GM20431 (cell line): ENCODE measurements around the gene CYB5R3.

ENCODE experiments used
- in situ Hi-C: fragments of 300-500 bp; cut with MseI, MboI; formaldehyde crosslinking; loops from one replicate; pipeline ENCODE4 v1.15.0; 2020; ENCODE audit warnings: low sequenced_read_pairs; ENCODE audit not compliant: unreplicated experiment

CYB5R3 gene

GRCh38 chr22:42649246-42650099, at the start of gene CYB5R3:
TSS of gene CYB5R3 (minus strand) at chr22:42649392. CDS start at chr22:42649315, 77 bp downstream.
- in situ Hi-C loops, result no loop called here

DNA sequence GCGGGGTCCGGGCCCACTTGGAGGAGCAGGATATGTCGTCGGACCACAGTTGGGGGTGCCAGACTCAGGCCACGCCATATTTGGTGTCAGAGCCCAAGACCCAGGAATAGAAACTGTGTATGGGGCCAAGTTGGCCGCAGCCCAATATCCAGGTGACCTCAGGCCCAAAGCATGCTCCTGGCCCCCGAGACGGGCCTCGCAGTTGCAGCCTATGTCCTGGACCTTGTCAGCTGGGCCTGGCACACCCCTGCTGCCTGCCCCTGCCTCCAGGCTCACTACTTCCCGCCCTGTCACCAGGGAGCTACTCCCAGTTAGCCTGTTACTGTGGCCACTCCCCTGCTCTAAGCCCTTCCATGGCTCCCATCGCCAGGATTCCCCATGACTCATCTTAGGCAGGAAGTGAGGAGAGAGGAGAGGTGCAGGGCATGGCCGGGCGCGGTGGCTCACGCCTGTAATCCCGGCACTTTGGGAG, 48.4 kb upstream of the CYB5R3 start:
- in situ Hi-C loops, result no loop called here

GRCh38 chr22:42696331-42696967, 47.3 kb upstream of the CYB5R3 start:
- in situ Hi-C loops, result no loop called here

GRCh38 chr22:42695294-42695693, 46.1 kb upstream of the CYB5R3 start:
- in situ Hi-C loops, result no loop called here

DNA sequence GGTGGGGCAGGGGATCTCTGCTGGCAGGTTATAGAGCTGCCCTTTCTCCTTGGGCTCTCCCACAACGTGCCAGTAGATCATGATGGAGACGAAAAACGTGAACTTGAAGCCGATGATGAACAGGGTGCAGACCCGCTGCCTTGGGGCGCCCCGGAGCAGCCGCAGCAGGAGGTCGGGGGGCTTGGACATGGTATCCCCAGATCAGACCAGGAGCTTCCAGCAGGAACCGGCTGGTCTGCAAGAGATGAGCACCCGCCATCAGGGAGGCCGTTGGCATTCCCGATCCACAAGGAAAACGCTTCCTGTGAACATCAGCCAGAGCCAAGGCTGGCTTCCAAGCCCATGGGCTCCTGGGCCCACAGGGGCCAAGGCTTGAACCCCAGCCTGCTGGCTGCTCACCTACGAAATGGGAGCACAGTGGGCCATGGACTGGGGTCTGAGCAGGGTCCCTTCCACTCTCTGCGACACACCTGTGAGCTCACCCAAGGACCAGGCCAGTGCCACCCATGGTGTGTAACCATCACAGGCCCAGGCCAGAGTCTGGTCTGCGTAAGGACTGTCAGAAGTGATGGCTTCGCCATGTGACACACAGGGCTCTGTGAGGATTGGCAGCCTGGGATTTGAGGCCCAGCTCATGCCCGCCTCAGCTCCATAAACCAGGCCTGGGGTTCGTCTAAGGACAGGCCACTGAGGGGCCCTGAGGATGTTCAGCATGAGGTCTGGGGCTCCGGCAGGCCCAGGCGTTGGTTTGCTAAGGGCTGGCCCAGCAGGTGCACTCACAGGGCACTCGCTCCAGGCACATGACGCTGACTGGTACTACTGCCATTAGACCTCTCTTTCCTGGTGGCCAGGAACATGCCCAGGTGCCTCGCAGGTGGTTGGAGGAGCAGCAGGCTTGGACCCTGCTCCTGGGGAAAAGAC, 44.8 kb upstream of the CYB5R3 start:
- in situ Hi-C loops, result no loop called here

DNA sequence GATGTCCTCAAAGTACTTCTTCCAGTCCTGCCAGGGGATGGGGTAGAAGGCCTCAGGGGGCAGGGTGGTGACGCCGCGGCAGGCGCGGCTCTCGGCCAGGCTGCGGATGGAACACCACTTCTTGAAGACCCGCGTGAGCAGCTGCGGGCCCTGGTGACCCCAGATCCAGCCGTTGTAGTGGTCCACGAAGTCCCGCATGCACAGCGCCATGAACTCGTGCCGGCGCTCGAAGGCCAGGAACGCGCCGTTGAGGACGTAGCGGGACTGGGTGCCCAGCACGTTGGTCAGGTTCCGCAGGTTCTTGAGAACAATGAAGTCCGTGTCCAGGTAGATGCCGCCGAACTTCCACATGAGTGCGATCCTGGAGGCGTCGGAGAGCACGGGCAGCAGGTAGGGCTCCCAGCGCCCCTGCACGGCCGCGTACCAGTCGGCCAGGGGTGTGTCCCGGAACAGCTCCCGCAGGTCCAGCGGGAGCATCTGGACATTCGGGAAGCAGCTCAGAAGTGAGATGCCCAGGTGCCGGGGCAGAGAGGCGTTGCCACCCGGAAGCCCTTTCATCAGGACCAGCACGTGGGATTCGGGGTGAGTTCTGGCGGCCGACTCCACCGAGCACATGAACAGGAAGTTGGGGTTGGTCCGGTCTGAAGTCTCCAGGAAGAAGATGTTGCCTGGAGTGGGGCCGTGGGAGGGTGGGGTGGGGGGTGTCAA, 44.0 kb upstream of the CYB5R3 start:
- in situ Hi-C loops, result no loop called here

DNA sequence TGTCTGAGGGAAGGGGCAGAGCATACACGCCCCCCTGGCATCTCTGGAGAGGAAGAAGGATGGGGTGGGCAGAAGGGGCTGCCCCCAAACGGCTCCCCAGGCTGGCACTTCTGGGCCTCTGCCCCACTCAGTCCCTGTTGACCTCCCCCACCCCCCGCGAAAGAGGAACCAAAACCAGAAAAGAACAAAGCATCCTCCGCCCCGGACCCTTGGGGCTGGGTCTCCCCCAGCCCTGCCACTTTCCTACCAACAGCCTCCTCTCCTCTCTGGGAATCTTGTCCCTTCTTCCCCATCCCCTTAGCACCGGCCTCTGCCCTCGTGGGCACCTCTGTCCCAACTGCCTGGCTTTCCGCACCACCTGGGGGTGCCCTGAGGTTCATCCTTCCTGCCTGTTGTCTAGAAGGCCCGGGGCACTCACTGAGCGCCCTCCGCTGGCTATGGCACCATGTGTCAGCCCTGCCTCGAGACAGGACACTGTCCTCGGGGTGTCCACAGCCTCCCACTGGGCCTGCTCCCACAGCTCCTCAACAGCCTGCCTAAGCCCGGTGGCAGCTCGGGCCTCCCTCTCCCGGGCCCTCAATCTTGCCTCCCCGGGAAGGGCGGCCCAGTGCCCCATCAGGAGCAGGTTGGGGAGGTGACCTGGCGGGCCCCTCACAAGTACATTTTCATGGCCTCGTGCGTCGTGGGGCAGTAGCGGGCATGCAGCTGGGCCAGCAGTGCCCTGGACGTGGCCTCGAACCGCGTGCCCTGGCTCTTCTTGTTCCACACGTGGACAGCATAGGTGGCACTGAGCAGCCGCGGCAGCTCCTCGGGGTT, 43.3 kb upstream of the CYB5R3 start:
- in situ Hi-C loops, result no loop called here

- in situ Hi-C loops, result no loop called here
Measured at GRCh38 chr22:42691440-42691839, 42.2 kb upstream of the CYB5R3 start.

GRCh38 chr22:42688241-42689211, 39.3 kb upstream of the CYB5R3 start:
- in situ Hi-C loops, result no loop called here

- in situ Hi-C loops, result no loop called here
Measured at GRCh38 chr22:42686756-42687491, 37.7 kb upstream of the CYB5R3 start.

GRCh38 chr22:42685941-42686653, 36.9 kb upstream of the CYB5R3 start:
- in situ Hi-C loops, result no loop called here

- in situ Hi-C loops, result no loop called here
Measured at GRCh38 chr22:42684462-42685195, 35.4 kb upstream of the CYB5R3 start.

DNA sequence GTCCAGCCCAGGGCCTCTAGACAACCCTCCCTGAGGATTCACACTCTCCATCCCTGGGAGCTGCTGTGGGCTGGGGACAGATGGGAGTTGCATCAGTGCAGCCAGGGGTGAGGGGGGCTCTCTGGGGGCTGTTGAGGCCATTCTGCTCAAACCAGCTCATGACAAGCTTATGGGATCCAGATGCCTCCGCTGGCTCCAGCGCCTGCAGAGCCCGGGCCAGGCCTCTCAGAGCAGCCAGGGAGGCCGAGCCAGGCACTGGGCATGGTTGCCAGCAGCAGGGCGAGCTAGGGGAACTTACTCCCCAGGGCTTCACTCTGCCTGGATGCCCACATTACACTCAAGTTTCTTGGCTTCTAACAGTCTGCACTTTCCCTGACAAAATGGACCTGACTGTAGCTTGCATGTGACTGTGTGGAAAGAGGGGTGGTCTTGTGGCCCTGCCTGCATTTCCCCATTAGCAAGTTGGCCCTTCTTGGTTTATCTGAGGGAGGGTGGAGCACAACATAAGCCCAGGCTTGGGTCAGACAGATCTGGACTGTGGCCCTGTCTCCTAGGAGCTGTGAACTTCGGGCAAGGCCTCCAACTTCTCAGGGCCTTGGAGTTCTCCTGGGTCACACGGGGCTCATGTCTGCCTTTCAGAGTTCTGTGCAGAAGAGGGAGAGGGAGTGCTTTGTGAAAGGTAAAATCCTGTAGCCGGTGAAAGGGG, 34.5 kb upstream of the CYB5R3 start:
- in situ Hi-C loops, result no loop called here

DNA sequence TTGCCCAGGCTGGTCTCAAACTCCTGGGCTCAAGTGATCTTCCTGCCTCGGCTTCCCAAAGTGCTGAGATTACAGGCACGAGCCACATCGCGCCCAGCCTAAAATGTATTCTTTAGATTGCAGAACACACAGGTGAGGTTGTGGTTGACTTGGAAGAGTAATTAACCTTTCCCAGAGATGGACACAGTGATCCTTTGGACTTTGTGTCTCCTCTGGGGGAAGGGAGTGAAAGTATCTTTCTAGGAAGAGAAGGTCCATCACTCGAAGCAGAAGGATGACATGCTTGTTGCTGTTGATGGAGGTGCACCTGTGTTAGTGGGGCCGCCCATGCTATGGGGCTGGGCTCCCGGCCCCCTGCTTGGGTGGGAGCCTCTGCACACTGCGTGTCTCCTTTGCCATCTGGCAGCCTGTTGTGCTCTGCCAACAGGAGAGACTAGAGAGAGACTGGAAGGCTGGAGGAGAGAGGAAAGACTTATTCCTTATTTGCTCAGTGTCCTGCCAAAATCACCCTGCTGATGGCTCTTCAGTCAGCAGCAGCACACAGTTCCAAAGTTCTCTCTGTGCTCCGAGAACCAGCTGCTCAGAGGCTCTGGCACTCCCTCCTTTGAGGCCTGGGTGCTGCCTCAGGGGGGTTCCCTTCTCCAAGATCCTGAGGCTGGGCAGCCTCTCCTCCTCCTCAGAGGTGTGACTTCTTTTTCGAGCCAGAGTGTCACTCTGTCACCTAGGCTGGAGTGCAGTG, 33.1 kb upstream of the CYB5R3 start:
- in situ Hi-C loops, result no loop called here

GRCh38 chr22:42680648-42681047, 31.5 kb upstream of the CYB5R3 start:
- in situ Hi-C loops, result no loop called here
